ENCODE data around the gene RAB6B.

RAB6B gene

GRCh38 chr3:133937061-133937686 lies 41.5 kb upstream of the RAB6B start:
- no peak overlapping the region for H3K27ac ChIP-seq
- H3K4me1 ChIP-seq = peaks cover 0 to 25% (median 10%) of the 10 kb centered on the region in 4 donors
- intact Hi-C loops (cut with DNase I; ENCODE audit: low total_unique reads) = no loop called here
- H3K36me3 ChIP-seq = no peaks in the 10 kb centered on the region
- peak in 1 of 2 donors; percentile 43 for DNase-seq
- no peaks in the 10 kb centered on the region for H3K9me3 ChIP-seq
- no peak overlapping the region for H3K4me3 ChIP-seq
- no peaks in the 10 kb centered on the region for H3K27me3 ChIP-seq
- no peak for TF ChIP-seq CTCF (IDR thresholded peaks at IDR 0.05)

- no peak for TF ChIP-seq CTCF (IDR thresholded peaks at IDR 0.05)
- DNase-seq = peak in 1 of 2 donors; percentile 28
- intact Hi-C loops (cut with DNase I; ENCODE audit: low total_unique reads) = no loop called here
- Histone ChIP-seq H3K27me3 (no peaks in the 10 kb centered on the region), H3K36me3 (no peaks in the 10 kb centered on the region), H3K4me1 (peaks cover 0 to 16% (median 5%) of the 10 kb centered on the region in 4 donors), H3K9me3 (no peaks in the 10 kb centered on the region), H3K27ac (no peak overlapping the region), H3K4me3 (no peak overlapping the region)
These were observed 40.4 kb upstream of the RAB6B start for GRCh38 chr3:133935843-133936769.

- no peak overlapping the region for H3K27ac ChIP-seq
- H3K4me3 ChIP-seq = no peak overlapping the region
- DNase-seq = peak in 1 of 2 donors; percentile 51
- no peaks in the 10 kb centered on the region for H3K27me3 ChIP-seq
- intact Hi-C loops (cut with DNase I; ENCODE audit: low total_unique reads) = no loop called here
- H3K9me3 ChIP-seq = no peaks in the 10 kb centered on the region
- H3K36me3 ChIP-seq = no peaks in the 10 kb centered on the region
- no peak for TF ChIP-seq CTCF (IDR thresholded peaks at IDR 0.05)
- peaks cover 0 to 14% (median 4%) of the 10 kb centered on the region in 4 donors for H3K4me1 ChIP-seq
These were observed 39.5 kb upstream of the RAB6B start for GRCh38 chr3:133934996-133935842.

- intact Hi-C loops (cut with DNase I; ENCODE audit: low total_unique reads) = no loop called here
- H3K27ac ChIP-seq = no peak overlapping the region
- H3K9me3 ChIP-seq = no peaks in the 10 kb centered on the region
- no peaks in the 10 kb centered on the region for H3K36me3 ChIP-seq
- no peaks in the 10 kb centered on the region for H3K27me3 ChIP-seq
- peaks cover 0 to 14% (median 4%) of the 10 kb centered on the region in 4 donors for H3K4me1 ChIP-seq
- DNase-seq = peak in 1 of 2 donors; percentile 34
- no peak for TF ChIP-seq CTCF (IDR thresholded peaks at IDR 0.05)
- no peak overlapping the region for H3K4me3 ChIP-seq
These were observed 38.6 kb upstream of the RAB6B start for GRCh38 chr3:133934073-133934970.
